ENCODE results near the gene TMEM132C. TPM values are rescaled to one million over a fixed set of nuclear protein-coding genes. Genes with fewer than 3 reads are reported as not detected.

TMEM132C gene
- total RNA-seq, 1 experiment from 2014 or later = not detected

- no peak for TF ChIP-seq CTCF (IDR thresholded peaks at IDR 0.05)
- no peak for TF ChIP-seq PRRX2 (CRISPR knock-in tag; IDR thresholded peaks at IDR 0.05)
These were observed 390.4 kb downstream of the TMEM132C start (continued) for GRCh38 chr12:128657378-128657777.

GRCh38 chr12:128660532-128661225, 393.7 kb downstream of the TMEM132C start:
- ChIA-PET POLR2A (no interaction called here), CTCF (no interaction called here)
- no peak for DNase-seq (ENCODE audit: low spot score)
- Mint-ChIP-seq H3K9me3 (peaks cover 72% of the 10 kb centered on the region), H3K27me3 (ENCODE audit: low read depth) (peaks cover 11% of the 10 kb centered on the region; the same call in 1 of the 2 replicates), H3K36me3 (peaks cover 66% of the 10 kb centered on the region), H3K27ac (no peak overlapping the region), H3K4me3 (no peak overlapping the region), H3K4me1 (no peaks in the 10 kb centered on the region)
- no peak for ATAC-seq
- no peak for TF ChIP-seq ATF1 (CRISPR knock-in tag; IDR thresholded peaks at IDR 0.05)
- TF ChIP-seq NR3C1 (CRISPR knock-in tag; conservative IDR thresholded peaks at IDR 0.05; ENCODE audit: low read depth) = no peak
- no peak for TF ChIP-seq JUN (CRISPR knock-in tag; IDR thresholded peaks at IDR 0.05)
- TF ChIP-seq NFYB (CRISPR knock-in tag; conservative IDR thresholded peaks at IDR 0.05; ENCODE audit: low read depth) = no peak

GRCh38 chr12:128661226-128661569, 394.2 kb downstream of the TMEM132C start:
- ATAC-seq (no peak), DNase-seq (ENCODE audit: low spot score) (no peak)
- peaks cover 63% of the 10 kb centered on the region for H3K36me3 Mint-ChIP-seq
- H3K4me3 Mint-ChIP-seq = no peak overlapping the region
- POLR2A ChIA-PET = no interaction called here
- peaks cover 11% of the 10 kb centered on the region; the same call in 1 of the 2 replicates for H3K27me3 Mint-ChIP-seq (ENCODE audit: low read depth)
- no peaks in the 10 kb centered on the region for H3K4me1 Mint-ChIP-seq
- CTCF ChIA-PET = no interaction called here
- peaks cover 68% of the 10 kb centered on the region for H3K9me3 Mint-ChIP-seq
- H3K27ac Mint-ChIP-seq = no peak overlapping the region
- TF ChIP-seq FOXP1 (CRISPR knock-in tag; IDR thresholded peaks at IDR 0.05; ENCODE audit: borderline replicate concordance) (no peak), GRHL2 (CRISPR knock-in tag; IDR thresholded peaks at IDR 0.05; ENCODE audit: insufficient replicate concordance, severe bottlenecking) (no peak), PRRX2 (CRISPR knock-in tag; IDR thresholded peaks at IDR 0.05) (no peak), ZNF396 (CRISPR knock-in tag; IDR thresholded peaks at IDR 0.05; ENCODE audit: borderline replicate concordance) (no peak), ZMAT4 (CRISPR knock-in tag; IDR thresholded peaks at IDR 0.05) (no peak), AR (CRISPR knock-in tag; IDR thresholded peaks at IDR 0.05) (no peak), RELA (CRISPR knock-in tag; IDR thresholded peaks at IDR 0.05; ENCODE audit: borderline replicate concordance) (no peak), ZNF138 (CRISPR knock-in tag; conservative IDR thresholded peaks at IDR 0.05) (no peak), USF1 (CRISPR knock-in tag; IDR thresholded peaks at IDR 0.05) (no peak), NR2C2 (CRISPR knock-in tag; IDR thresholded peaks at IDR 0.05) (no peak), ATF3 (CRISPR knock-in tag; conservative IDR thresholded peaks at IDR 0.05) (no peak), E2F5 (CRISPR knock-in tag; IDR thresholded peaks at IDR 0.05) (no peak), SMAD4 (CRISPR knock-in tag; IDR thresholded peaks at IDR 0.05) (no peak), ZNF263 (CRISPR knock-in tag; IDR thresholded peaks at IDR 0.05; ENCODE audit: low read depth) (no peak), PRDM15 (CRISPR knock-in tag; IDR thresholded peaks at IDR 0.05) (no peak)

Measured in WTC11 (cell line).